SK-N-SH (cell line): ENCODE results near the gene CTRB1. TPM values are rescaled to one million over a fixed set of nuclear protein-coding genes. Genes with fewer than 3 reads are reported as not detected.

Experiments used
- CTCF ChIA-PET: fragments of 300-600, 350-600 bp; formaldehyde crosslinking; extraction: SDS; loops from one replicate; lab custom pipeline; 2021; lab: Yijun Ruan, JAX
- POLR2A ChIA-PET: fragments of 350-600 bp; sonication (Branson Sonifier 250); formaldehyde crosslinking; extraction: SDS; loops from one replicate; lab custom pipeline; 2020; ENCODE audit warnings: antibody characterized with exemption, inconsistent platforms; lab: Yijun Ruan, JAX
- DNase-seq: peaks from one replicate; pipeline ENCODE4 v3.0.0; 2012
- H2AFZ ChIP-seq: fragments of 200-600 bp; sonication (generic); 2 replicates; pipeline ENCODE4 v1.8.1; 2016; ENCODE audit warnings: antibody characterized with exemption, mild to moderate bottlenecking, low read depth
- H3F3A ChIP-seq: fragments of 200-600 bp; sonication (generic); replicated peaks from 2 replicates; pipeline ENCODE3; 2016; ENCODE audit warnings: antibody characterized with exemption, mild to moderate bottlenecking; ENCODE audit not compliant: insufficient read depth
- H3K27ac ChIP-seq, 2 experiments: fragments of 200-500 bp in 1 of 2; fragments of 200-600 bp in 1 of 2; sonication (Bioruptor generic) in 1 of 2; sonication (generic), shearing (Covaris generic) in 1 of 2; 2 replicates each; pipeline versions ENCODE4 v1.5.1 to v1.6.1; 2014 to 2016; ENCODE audit warnings: low read depth in 2 of 2, inconsistent platforms in 1 of 2, low read length in 1 of 2, mild to moderate bottlenecking in 1 of 2, mixed read lengths in 1 of 2
- H3K27me3 ChIP-seq: fragments of 200-600 bp; sonication (generic), shearing (Covaris generic); 2 replicates; pipeline ENCODE4 v1.6.1; 2016; ENCODE audit warnings: mixed run types; ENCODE audit not compliant: insufficient read depth
- H3K36me3 ChIP-seq, 2 experiments: fragments of 200-500 bp in 1 of 2; fragments of 200-600 bp in 1 of 2; sonication (Bioruptor generic) in 1 of 2; sonication (generic) in 1 of 2; replicated peaks in 1 of 2; 2 replicates each; pipeline versions ENCODE3 to v1.5.1; 2014 to 2016; ENCODE audit warnings: low read length in 1 of 2, mild to moderate bottlenecking in 1 of 2; ENCODE audit not compliant: insufficient read depth in 2 of 2, control insufficient read depth in 1 of 2
- H3K4me1 ChIP-seq, 2 experiments: fragments of 200-500 bp in 1 of 2; fragments of 200-600 bp in 1 of 2; sonication (Bioruptor generic) in 1 of 2; sonication (generic), shearing (Covaris generic) in 1 of 2; 2 replicates each; pipeline versions ENCODE4 v1.5.1 to v1.6.1; 2014 to 2016; ENCODE audit warnings: low read depth in 1 of 2, low read length in 1 of 2, mixed run types in 1 of 2; ENCODE audit not compliant: insufficient read depth in 2 of 2, control insufficient read depth in 1 of 2
- H3K4me2 ChIP-seq: fragments of 200-600 bp; sonication (generic), shearing (Covaris generic); 2 replicates; pipeline ENCODE4 v1.6.1; 2017; ENCODE audit warnings: mixed run types
- H3K4me3 ChIP-seq, 2 experiments: fragments of 200-500 bp in 1 of 2; fragments of 200-600 bp in 1 of 2; sonication (Bioruptor generic) in 1 of 2; sonication (generic), shearing (Covaris generic) in 1 of 2; 2 replicates each; pipeline versions ENCODE4 v1.5.1 to v1.8.1; 2014 to 2016; ENCODE audit warnings: low read depth in 2 of 2, inconsistent platforms in 1 of 2, low read length in 1 of 2, mild to moderate bottlenecking in 1 of 2, mixed read lengths in 1 of 2, moderate library complexity in 1 of 2
- H3K79me2 ChIP-seq: fragments of 200-600 bp; sonication (generic); 2 replicates; pipeline ENCODE4 v1.8.1; 2017; ENCODE audit warnings: mild to moderate bottlenecking; ENCODE audit not compliant: insufficient read depth
- H3K9ac ChIP-seq: fragments of 200-600 bp; sonication (generic); 2 replicates; pipeline ENCODE4 v1.6.1; 2017; ENCODE audit warnings: mixed run types
- H3K9me2 ChIP-seq: fragments of 200-600 bp; sonication (generic); 2 replicates; pipeline ENCODE4 v1.6.1; 2017; ENCODE audit warnings: mixed run types
- H3K9me3 ChIP-seq: fragments of 200-600 bp; sonication (generic); 2 replicates; pipeline ENCODE4 v1.6.1; 2017; ENCODE audit warnings: mixed run types, mild to moderate bottlenecking, moderate library complexity
- H4K20me1 ChIP-seq: fragments of 200-600 bp; sonication (generic); 2 replicates; pipeline ENCODE4 v1.6.1; 2017; ENCODE audit warnings: mild to moderate bottlenecking, mixed run types; ENCODE audit not compliant: insufficient read depth
- POLR2AphosphoS5 ChIP-seq: IDR thresholded peaks from 2 replicates; pipeline ENCODE4 v1.6.1; 2012; ENCODE audit warnings: low read depth, low read length
- RCOR1 ChIP-seq: fragments of 150-350 bp; IDR thresholded peaks from 2 replicates; pipeline ENCODE4 v1.6.1; 2017; ENCODE audit warnings: antibody characterized with exemption, low read length
- TAF1 ChIP-seq: IDR thresholded peaks from 2 replicates; pipeline ENCODE4 v1.6.1; 2012; ENCODE audit warnings: low read depth, mild to moderate bottlenecking, low read length, moderate library complexity, borderline replicate concordance
- TEAD4 ChIP-seq: IDR thresholded peaks from 2 replicates; pipeline ENCODE4 v1.4.0; 2012; ENCODE audit warnings: mild to moderate bottlenecking, borderline replicate concordance; ENCODE audit not compliant: insufficient read depth
- YY1 ChIP-seq: IDR thresholded peaks from 2 replicates; pipeline ENCODE4 v1.4.0; 2012; ENCODE audit warnings: low read depth, mild to moderate bottlenecking
- WGBS: methylation state at CpG from one replicate; pipeline ENCODE4 v1.1.6; 2017; ENCODE audit warnings: low lambda C conversion rate; 5-methylcytosine and 5-hydroxymethylcytosine counted together
- polyA plus RNA-seq, 3 experiments: library from polyadenylated mRNA; depleted of rRNA; stranded (reverse); fragments of >200 nt; gene quantifications; 2 replicates each; pipeline ENCODE4 v1.2.3, GENCODE V29; 2012
- TF ChIP-seq, protein P1 (sequence below): IDR thresholded peaks from 2 replicates; pipeline ENCODE4 v1.4.0; 2012; ENCODE audit warnings: low read depth, borderline replicate concordance
- TF ChIP-seq, protein P2 (sequence below): IDR thresholded peaks from 2 replicates; pipeline ENCODE4 v1.4.0; 2012; ENCODE audit warnings: low read depth, borderline replicate concordance
- TF ChIP-seq, protein P3 (sequence below): fragments of 150-350 bp; IDR thresholded peaks from 2 replicates; pipeline ENCODE4 v1.6.1; 2017; ENCODE audit warnings: antibody characterized with exemption, low read length, low read depth, borderline replicate concordance
- TF ChIP-seq, protein P4 (sequence below): fragments of 150-350 bp; IDR thresholded peaks from 2 replicates; pipeline ENCODE4 v1.6.1; 2016; ENCODE audit warnings: mild to moderate bottlenecking, low read depth, low read length

The CTRB1 gene
- polyA plus RNA-seq, 1 of the 3 experiments (the other 2 are of a cell fraction) = not detected

GRCh38 chr16:75195811-75196790 lies 22.7 kb upstream of the CTRB1 start:
- DNase-seq = no peak
- Histone ChIP-seq H3K4me1 (peaks cover 0 to 8% of the 10 kb centered on the region in 2 experiments; a peak in 1 of 4 replicates), H3K79me2 (no peaks in the 10 kb centered on the region), H3K4me3 (no peak overlapping the region), H3K27me3 (no peaks in the 10 kb centered on the region; the same call in 1 of the 2 replicates), H3K27ac (no peak overlapping the region), H3K9ac (no peak overlapping the region), H3F3A (no peaks in the 10 kb centered on the region), H4K20me1 (no peaks in the 10 kb centered on the region), H3K4me2 (no peak overlapping the region), H3K9me2 (no peaks in the 10 kb centered on the region), H2AFZ (no peak overlapping the region), H3K36me3 (no peaks in the 10 kb centered on the region), H3K9me3 (no peaks in the 10 kb centered on the region)
- TF ChIP-seq, protein P1, sequence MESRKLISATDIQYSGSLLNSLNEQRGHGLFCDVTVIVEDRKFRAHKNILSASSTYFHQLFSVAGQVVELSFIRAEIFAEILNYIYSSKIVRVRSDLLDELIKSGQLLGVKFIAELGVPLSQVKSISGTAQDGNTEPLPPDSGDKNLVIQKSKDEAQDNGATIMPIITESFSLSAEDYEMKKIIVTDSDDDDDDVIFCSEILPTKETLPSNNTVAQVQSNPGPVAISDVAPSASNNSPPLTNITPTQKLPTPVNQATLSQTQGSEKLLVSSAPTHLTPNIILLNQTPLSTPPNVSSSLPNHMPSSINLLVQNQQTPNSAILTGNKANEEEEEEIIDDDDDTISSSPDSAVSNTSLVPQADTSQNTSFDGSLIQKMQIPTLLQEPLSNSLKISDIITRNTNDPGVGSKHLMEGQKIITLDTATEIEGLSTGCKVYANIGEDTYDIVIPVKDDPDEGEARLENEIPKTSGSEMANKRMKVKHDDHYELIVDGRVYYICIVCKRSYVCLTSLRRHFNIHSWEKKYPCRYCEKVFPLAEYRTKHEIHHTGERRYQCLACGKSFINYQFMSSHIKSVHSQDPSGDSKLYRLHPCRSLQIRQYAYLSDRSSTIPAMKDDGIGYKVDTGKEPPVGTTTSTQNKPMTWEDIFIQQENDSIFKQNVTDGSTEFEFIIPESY = no peak
- TF ChIP-seq, protein P2, sequence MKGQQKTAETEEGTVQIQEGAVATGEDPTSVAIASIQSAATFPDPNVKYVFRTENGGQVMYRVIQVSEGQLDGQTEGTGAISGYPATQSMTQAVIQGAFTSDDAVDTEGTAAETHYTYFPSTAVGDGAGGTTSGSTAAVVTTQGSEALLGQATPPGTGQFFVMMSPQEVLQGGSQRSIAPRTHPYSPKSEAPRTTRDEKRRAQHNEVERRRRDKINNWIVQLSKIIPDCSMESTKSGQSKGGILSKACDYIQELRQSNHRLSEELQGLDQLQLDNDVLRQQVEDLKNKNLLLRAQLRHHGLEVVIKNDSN = no peak
- TF ChIP-seq, protein P3, sequence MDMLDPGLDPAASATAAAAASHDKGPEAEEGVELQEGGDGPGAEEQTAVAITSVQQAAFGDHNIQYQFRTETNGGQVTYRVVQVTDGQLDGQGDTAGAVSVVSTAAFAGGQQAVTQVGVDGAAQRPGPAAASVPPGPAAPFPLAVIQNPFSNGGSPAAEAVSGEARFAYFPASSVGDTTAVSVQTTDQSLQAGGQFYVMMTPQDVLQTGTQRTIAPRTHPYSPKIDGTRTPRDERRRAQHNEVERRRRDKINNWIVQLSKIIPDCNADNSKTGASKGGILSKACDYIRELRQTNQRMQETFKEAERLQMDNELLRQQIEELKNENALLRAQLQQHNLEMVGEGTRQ = no peak
- TF ChIP-seq RCOR1 (no peak), YY1 (no peak), TAF1 (no peak), TEAD4 (no peak), POLR2AphosphoS5 (no peak)
- TF ChIP-seq, protein P4, sequence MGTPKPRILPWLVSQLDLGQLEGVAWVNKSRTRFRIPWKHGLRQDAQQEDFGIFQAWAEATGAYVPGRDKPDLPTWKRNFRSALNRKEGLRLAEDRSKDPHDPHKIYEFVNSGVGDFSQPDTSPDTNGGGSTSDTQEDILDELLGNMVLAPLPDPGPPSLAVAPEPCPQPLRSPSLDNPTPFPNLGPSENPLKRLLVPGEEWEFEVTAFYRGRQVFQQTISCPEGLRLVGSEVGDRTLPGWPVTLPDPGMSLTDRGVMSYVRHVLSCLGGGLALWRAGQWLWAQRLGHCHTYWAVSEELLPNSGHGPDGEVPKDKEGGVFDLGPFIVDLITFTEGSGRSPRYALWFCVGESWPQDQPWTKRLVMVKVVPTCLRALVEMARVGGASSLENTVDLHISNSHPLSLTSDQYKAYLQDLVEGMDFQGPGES = no peak
- 90% methylated on average over 21 of the region's 24 CpGs for WGBS
- CTCF ChIA-PET = interaction anchor here (1.0 to 6.5 kb wide), 4 partner anchors 38 to 269 kb away, joined by 3 to 105 read pairs (median 9); no protein-coding TSS in a partner anchor
- POLR2A ChIA-PET = no interaction called here
